Measurements from ENCODE around the gene STAT1.

The STAT1 gene

DNA sequence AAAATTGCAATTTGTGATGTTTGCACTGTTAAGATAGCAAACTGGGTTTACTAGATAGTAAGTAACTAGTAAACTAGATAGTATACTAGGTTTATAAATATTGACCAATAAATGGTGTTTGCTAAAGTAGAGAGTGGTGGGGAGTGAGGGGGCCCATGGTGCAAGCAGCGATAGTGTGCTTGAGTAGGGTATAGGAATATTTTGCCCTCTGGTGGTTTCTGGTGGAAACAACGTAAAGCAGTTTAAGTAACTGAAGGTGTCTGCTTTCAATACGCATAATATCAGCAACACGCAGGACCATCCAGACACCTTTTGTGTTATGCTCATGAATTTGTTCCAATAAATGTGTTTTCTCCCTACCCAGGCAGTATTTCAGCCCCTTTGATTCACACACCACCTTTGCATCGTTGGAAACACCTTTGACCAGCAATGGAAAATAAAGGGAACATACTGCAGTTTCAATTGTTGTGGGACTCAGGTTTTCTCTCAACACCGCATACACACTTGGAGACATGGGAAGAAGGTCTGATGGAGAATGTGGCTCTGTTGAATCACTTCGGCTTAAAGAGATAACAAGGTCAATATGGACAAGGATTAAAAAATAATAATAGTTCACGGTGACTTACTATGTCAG, 16.7 kb upstream of the STAT1 start:
- DNase-seq = peak; percentile 32

DNA sequence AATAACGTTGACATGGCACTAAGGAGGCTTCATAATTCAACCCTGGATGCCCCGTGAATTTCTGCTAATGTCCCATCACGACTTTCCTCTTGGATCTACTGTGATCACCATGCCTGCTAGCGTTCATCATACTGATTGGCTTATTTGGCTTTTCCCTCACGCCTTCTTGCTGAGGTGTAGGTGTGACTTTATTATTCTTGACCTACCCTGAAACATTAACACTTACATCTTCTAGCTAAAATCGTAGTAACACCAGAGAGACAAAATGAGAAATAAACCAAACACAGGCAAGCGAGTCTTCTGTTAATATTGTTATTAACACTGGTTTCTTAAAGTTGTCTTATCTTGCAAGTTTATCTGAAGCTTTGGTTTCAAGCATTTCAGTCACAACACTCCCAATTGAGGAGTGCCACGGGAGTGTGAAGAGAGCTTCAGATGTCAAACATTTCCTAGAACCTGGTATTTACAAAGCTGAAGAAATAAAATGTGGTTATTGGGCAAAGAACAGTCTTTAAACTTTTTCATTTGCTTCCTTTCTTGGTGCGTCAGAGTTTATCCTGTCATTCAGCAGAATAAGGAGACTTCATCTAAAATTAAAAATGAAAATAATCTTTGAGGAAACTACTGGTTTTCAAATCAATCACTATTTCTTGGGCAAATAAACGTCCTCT, 15.4 kb upstream of the STAT1 start:
- no peak for DNase-seq

DNA sequence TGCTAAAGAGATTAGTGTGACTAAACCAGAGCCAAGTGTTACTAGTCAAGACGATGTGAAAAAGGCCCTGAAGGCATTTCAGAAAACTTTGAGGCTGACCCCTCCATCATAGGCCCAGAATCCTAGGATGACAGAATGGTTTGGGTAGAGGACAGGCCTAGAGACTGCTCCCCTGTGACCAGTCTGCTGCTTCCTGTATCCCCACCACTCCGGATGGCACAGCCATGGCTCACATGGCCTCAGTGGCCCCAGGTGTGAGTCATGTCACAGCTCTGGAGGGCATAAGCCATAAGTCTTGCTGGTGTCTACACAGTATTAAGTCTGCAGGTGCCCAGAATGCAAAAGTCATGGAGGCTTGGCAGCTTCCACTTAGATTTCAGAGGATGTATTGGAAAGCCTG, 12.4 kb upstream of the STAT1 start:
- DNase-seq = no peak

DNA sequence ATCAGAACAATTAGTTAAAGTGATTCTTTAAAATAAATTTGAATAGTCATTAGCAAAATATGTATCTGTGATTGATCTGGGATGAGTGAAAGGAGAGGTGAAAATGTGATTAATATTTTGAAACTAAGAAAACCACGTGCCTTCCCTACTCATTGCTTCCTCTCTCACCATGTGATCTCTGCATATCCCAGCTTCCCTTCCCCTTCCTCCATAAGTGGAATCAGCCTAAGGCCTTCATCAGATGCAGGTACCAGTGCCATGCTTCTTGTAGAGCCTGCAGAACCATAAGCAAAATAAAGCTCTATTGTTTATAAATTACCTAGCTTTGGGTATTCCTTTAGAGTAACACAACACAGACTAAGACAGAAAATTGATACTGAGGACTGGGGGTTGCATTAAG, 11.2 kb upstream of the STAT1 start:
- DNase-seq = no peak

DNA sequence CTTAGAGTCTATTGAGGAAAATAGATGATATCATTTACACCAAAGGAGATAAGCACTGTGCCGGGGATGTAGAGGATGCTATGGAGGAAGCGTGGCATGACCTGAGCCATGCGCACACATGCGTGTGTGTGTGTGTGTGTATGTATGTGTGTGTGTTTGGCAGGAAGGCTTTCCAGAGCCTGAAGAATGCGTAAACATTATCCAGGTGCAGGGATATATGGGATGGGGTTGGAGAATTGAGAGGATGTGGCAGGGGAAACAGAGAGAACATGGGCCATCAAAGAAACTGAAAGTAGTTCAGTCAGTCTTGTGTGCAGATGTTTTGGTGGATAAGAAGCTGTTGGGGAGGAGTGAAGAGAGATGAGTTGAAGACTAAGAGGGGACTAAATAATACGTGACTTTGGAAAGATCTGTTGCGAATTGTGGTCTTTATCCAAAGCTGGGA, 9.3 kb upstream of the STAT1 start:
- no peak for DNase-seq

DNA sequence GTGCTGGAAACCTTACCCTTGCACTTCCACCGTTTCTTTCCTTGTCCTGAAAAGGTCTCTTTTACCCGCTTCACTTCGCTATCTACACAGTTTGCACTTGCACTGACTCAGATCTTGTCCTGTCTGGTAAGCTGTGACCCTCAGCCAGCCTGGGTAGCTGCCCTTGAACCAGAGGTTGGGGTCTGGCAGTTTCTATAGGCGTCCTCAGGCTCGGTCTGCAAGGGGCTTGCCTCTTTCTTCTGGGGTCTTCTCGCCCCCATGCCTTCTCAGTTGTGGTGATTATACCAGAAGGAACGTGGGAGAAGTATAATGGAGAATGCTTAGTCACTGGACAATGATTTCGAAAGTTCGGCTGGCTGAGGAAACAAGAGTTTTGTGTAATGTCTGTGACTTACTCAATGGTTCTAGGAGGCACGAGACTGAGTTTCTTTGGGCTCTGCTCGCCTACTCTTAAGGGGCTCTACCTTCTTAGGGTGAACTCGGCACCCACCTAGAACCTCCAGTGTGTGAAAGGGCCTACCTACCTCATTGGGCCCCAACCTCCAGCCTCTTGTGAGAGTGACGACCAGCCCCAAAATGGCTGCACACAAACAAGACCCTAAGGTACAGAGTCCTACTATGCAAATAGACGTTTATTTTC, 6.9 kb upstream of the STAT1 start:
- DNase-seq = peak; percentile 38

DNA sequence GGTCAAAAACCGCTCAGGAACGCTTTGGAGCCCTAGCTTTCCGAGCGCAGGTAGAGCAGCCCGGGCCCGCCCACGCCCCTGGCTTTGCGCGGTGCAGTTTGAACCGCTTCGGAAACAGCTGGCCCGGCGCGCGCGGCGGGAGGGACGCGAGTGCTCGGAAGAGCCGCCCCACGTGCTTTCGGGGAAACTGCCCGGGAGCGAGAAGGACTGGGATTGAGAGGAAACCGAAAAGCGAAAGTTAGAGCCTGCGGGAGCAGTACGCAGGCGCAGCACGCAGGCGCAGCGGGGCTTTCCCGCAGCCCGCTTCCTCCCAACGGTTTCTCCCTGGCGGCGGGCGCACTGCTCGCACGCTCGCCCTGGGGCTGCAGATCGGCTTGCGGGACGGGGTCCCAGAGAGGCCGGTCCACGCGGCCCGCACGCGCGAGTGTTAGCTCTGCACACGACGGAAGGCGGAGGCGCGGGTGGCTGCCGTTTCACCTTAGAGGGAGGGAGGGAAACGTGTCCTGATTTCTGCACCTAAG, 6.3 kb upstream of the STAT1 start:
- peak; percentile 95 for DNase-seq

DNA sequence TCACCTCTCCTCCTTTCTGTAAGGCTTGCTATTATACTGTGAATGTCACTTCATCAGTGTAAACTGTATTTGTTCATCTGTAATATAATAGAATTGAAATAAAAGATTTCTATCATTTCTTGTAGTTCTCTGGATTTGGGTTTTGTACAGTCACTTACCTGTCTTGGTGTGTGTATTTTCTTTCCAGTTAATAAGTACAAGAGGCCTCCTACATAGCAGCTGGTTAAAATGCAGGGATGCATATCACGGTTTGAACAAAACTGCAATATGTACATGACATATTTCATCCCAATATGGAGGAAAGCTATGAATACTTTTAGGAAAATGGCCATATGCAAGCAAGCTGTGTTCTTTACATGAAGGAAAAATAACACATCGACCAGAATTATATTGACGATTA, 5.4 kb upstream of the STAT1 start:
- DNase-seq = no peak

DNA sequence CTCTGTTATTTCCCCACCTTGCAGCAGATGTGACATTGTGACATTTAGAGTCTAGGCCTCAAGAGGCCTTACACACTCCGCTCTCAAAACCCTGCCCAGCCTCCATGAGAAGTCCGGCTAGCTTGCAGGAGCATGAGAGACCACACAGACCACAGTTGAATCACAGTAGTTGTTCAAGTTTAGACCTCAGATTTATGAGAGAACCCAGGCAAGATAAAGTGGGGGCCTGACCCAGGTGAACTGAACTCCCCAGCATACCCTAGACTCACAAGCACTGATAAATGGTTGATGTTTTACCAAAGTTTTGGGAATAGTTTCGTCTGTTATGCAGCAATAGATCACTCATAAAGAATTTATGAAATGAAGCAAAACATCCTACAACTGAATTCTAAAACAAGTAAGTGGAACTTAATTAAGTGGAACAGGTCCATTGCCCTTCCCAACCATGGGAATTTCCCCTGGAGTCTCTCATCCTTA, 4.7 kb upstream of the STAT1 start:
- DNase-seq = no peak

DNA sequence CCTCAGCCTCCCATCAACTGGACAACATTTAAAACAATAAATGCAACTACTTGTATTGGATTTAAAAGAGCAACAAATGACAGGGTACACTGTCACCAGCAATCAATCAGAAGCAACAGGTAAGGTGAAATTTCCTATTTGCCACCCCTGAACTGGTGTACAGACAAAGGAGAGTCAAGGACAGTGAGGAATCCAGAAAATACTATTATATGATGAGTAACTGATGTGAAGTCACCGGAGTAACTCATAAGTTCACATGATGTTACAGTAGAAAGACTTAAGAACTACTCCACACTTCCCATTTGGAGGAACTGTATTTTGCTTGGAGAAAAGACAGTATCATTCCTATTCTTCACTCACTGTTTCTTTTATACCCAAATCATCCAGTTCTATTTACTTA, 4.1 kb upstream of the STAT1 start:
- no peak for DNase-seq

DNA sequence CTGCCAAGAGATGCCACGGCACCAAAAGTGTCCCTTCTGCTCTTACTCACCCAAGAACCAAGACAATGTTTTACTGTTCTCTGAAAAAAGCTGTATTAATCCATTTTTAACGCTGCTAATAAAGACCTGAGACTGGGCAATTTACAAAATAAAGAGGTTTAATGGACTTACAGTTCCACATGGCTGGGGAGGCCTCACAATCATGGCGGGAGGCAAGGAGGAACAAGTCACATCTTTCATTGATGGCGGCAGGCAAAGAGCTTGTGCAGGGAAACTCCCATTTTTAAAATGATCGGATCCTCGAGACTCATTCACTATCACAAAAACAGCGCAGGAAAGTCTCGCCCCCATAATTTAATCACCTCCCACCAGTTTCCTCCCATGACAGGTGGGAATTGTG, 1.9 kb upstream of the STAT1 start:
- DNase-seq = no peak

DNA sequence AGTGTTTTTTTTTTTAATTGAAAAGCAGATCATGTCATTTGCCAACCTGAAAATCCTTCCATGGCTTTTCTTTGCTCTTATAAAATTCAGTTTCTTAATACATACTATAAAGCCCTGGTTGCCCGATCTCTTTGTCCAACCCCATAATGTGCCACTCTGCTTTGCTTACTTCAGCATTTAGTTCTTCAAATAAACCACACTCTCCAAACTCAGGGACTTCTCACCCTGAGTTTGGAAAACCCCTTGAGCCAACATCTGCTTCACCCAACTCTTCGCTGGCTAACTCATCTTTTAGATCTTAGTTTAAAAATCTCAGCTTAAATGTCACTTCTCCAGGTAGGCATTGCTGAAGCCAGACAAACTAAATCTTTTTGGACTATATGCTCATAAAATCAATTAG, 1.3 kb upstream of the STAT1 start:
- DNase-seq = no peak

DNA sequence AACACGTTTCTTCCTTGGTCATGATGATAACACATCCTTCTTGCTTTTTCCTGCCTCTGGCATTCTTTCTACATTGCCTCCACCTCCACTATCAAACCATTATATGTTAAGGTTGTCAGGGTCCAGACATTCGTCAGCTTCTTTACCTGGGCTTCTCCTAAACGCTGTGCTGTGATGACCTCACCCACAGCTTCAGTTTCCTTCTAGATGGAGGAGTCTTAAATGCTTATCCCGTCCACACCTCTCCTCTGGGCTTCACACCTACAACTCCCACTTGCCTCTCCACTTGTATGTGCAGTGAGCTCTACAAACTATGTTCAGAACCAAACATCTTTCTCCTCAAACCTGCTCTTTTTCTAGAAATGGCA, 666 bp upstream of the STAT1 start:
- DNase-seq = no peak

DNA sequence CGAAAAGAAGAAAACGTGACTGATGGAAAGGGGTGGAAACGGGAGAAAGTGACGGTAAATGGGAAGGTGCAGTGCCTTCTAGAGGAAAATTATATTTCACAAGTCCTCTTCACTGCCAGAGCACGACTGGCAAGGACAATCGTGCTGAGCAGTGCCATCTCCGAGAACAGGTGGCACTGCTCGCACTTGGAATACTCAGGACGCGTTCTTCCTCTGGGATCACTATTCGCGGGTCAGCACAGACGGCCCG, 364 bp downstream of the STAT1 start:
- DNase-seq = no peak

DNA sequence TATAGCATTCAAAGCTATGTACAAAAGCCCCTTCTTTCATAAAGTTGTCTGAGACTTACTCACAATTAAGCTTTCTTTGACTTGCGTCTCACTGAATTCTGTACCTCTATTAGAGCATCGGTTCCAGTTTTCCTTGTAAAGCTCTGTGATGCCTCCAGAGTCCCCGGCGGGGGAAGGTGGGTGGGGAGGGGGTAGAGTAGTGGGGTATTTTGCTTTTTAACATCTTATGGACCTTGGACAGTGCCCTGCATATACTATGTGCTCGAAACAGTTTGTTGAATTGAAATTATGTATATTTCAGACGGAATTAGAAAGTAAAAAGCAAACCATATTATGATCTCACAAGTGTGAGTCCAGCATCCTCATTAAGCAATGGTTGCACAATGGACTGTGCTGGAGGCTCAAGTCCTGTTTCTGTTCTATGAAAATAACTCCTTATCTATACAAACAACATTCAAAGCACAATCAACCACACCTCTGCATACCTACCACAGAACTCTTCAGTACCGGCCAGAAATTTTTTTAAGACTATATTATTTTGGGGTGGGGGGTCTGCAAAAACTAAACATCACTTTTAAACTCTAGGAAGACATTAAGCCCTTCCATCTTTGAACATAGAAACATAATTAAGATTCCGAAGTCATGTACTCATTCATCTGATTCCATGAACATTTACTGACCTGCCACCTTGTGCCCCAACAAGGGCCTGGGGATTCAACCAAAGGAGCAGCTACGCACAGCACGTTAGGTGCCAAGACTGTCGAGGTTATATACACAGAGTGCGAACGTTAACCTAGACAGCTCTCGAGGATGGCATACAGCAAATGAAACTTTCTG, 908 bp downstream of the STAT1 start:
- DNase-seq = no peak

DNA sequence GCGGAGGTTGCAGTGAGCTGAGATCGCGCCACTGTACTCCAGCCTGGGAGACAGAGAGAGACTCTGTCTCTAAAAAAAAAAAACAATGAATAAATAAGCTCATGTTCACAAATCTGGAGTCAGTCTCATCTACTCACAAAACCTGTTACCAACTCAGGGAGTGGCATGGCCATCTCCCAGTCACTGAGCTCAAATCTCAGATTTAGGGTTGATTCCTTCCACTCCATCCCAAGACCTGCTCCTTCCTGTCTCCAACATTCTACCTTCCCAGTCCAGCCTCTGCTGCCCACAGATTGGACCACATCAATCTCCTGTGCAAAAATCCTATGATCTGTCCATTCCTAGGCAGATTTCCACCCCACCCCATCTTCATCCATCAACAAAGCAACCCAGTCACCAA, 1.6 kb downstream of the STAT1 start:
- no peak for DNase-seq

DNA sequence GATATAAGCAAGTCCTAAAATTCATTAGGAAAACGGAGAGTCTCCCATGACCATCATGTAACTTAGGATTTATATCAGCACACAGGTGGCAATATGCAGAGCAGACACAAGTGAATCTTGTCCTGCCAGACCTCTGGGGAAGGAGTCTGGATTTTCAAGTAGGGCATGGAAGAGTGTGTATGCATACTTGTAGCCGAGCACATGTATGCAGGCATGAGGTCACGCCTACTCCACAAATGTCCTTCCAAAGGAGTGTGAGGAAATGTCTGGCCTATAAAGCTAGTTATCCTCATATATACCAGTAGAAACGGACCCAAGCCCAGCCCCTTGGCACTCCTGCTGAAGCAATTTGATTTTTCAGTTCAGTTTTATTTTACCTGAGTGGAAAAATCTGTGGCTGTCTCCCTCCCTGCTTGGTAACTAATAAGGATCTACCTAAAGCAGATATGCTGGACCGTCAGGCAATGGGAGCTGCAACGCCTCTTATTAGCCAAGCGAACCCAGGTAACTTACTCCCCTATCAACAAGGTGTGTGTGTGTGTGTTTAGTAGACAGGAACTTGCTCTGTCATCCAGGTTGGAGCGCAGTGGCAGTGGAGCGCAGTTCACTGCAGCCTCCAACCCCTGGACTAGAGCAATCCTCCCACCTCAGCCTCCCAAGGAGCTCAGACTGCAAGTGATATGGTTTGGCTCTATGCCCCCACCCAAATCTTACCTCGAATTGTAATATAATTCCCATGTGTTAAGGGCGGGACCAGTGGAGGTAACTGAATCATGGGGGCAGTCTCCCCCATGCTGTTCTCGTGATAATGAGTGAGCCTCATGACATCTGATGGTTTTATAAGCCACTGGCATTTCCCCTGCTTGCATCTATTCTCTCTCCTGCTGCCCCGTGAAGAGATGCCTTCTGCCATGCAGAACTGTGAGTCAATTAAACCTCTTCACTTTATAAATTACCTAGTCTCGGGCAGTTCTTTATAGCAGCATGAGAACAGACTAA, 2.8 kb downstream of the STAT1 start:
- DNase-seq = no peak

DNA sequence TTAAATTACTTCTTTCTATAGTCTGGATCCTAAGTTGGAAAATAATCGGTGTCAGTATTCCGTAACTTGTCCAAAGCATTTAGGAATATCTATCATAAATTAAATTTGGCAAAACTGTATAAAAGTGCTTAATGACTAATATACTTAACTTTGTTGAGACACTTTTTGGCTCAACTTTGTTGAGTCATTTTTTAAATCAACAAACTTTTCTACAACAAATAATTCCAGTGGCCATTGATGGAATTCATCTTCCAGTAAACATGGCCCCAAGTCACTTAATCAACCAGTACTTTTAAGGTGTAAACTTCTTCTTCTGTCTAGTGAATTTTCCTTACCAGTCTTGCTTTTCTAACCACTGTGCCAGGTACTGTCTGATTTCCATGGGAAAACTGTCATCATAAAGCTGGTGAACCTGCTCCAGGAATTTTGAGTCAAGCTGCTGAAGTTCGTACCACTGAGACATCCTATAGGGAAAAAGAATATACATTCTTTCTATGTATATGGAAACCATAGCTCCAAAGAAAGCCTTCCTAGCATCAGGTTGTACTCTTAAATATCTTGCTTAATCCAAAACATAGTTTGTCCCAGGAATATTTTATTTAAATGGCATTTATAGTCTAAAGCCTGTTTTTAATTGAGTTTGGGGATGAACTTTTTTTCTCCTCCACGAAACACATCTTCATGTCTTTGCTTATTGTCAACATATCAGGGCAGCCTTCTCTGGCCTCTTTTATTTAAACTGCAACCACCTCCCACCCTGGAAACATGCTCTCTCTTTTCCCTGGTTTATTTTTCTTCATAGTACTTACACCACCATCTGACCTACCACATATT, 4.2 kb downstream of the STAT1 start:
- no peak for DNase-seq

DNA sequence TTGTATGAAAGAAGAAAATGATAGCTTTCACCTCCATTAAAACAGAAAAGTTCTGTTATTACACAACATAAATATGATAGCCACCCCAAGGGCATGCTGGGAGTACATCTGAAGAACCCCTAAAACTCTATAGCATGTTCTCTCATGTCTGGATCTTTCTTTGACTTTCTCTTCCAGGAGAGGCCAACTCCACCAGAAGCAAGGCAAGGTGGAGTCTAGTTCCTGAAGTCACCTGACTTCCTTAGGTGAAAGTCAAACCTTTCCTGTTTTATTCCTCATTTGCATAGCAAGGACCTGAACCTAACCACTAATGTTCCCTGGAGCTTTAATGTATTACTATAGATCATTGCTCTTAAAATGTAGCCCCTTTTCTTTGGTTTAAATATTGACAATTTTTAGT, 5.7 kb downstream of the STAT1 start:
- no peak for DNase-seq

DNA sequence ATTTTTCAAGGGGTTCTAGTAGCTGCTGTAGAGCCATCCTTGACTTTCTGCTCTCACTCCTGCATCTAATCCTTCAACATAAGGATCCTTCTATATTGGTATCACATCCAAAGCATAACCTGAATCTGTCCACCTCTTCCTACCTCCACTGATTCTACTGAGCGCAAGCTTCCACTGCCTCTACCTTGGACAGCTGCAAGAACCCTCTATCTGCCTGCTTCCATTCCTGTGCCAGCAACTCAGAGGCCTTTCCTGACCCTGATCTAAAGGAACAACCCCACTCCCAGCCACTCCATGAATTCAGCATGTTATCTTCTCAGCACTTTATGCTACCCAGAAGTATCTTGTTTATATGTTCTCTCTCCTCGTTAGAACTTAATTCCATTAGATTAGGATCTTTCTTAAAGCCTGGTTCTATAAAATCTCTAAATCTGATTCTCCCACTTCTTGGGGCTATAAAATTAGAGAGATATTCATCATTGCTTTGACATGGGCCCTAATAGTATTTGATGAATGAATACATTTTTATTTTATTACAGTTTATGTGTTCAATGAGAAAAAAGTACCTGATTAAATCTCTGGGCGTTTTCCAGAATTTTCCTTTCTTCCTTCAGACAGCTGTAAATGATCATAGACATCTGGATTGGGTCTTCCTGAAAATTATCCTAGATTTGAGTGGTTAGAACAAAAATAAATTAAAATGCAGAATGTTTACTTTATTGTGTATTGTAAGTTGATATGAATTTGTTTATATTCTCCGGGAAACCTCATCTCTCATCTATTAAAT, 6.8 kb downstream of the STAT1 start:
- no peak for DNase-seq

DNA sequence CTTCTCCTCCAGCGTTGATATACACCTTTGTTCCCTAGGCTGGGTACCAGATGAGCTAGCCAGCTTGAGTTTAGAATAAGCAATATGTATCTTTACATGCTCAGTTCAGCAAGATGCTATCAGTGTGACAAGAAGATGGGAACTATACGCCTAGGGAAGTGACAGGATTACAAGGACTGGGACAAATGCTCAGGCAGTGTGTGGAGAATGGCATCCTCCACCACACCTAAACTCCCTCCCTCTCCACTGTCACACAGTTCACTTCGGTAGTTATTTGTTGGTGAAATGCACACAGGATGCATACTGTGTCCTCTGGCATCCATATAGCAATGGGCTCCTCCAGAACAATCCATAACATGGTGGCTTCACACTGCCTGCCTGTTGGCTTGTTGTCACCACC, 7.7 kb downstream of the STAT1 start:
- DNase-seq = no peak

Data from CD4-positive, alpha-beta T cell treated with Interleukin-15 for 1 hour (primary cell).